CD4-positive, alpha-beta T cell treated with Interleukin-15 for 4 hours (primary cell): Measurements from ENCODE around the gene CACNA1C.

Experiments used
- DNase-seq: peaks from one replicate; pipeline ENCODE4 v3.0.0-alpha.2; 2020; ENCODE audit warnings: low spot score

The CACNA1C gene

GRCh38 chr12:2052826-2053678, at the start of gene CACNA1C:
CACNA1C (plus strand) TSS chr12:2052987; CDS start chr12:2053563, 576 bp downstream.
- DNase-seq = no peak

- no peak for DNase-seq
Observed at GRCh38 chr12:2003676-2004112, 49.1 kb upstream of the CACNA1C start.

GRCh38 chr12:2004113-2004929, 48.5 kb upstream of the CACNA1C start, which contains the start of gene DCP1B:
DCP1B (minus strand) TSS chr12:2004457; CDS start chr12:2004431, 26 bp downstream.
- DNase-seq = peak; percentile 93

- DNase-seq = no peak
Observed at GRCh38 chr12:2008677-2009076, 44.1 kb upstream of the CACNA1C start.

- DNase-seq = no peak
Observed at GRCh38 chr12:2009623-2010022, 43.2 kb upstream of the CACNA1C start.

- DNase-seq = no peak
Observed at GRCh38 chr12:2011643-2012607, 40.9 kb upstream of the CACNA1C start.

GRCh38 chr12:2013086-2013485, 39.7 kb upstream of the CACNA1C start:
- no peak for DNase-seq

- no peak for DNase-seq
Observed at GRCh38 chr12:2013527-2014223, 39.1 kb upstream of the CACNA1C start.

- no peak for DNase-seq
Observed at GRCh38 chr12:2014231-2014630, 38.6 kb upstream of the CACNA1C start.

- no peak for DNase-seq
Observed at GRCh38 chr12:2016862-2017545, 35.8 kb upstream of the CACNA1C start.

- no peak for DNase-seq
Observed at GRCh38 chr12:2017546-2018337, 35.0 kb upstream of the CACNA1C start.

- no peak for DNase-seq
Observed at GRCh38 chr12:2018391-2018790, 34.4 kb upstream of the CACNA1C start.

- DNase-seq = no peak
Observed at GRCh38 chr12:2019126-2019525, 33.7 kb upstream of the CACNA1C start.

- DNase-seq = no peak
Observed at GRCh38 chr12:2020511-2020910, 32.3 kb upstream of the CACNA1C start.

- DNase-seq = no peak
Observed at GRCh38 chr12:2023365-2023764, 29.4 kb upstream of the CACNA1C start.

- no peak for DNase-seq
Observed at GRCh38 chr12:2027351-2027750, 25.4 kb upstream of the CACNA1C start.

- no peak for DNase-seq
Observed at GRCh38 chr12:2029851-2030250, 22.9 kb upstream of the CACNA1C start.

- DNase-seq = no peak
Observed at GRCh38 chr12:2032506-2032905, 20.3 kb upstream of the CACNA1C start.

GRCh38 chr12:2034633-2035430, 18.0 kb upstream of the CACNA1C start:
- DNase-seq = peak; percentile 82
